Loucy (cell line): ENCODE results near the gene COL6A1.
A peak's percentile ranks its signal among the peaks of the same experiment; 100 is the strongest.

Experiments used
- H2AFZ ChIP-seq: fragments of 200-600 bp; sonication (generic); 2 replicates; pipeline ENCODE4 v1.6.0; 2016; ENCODE audit warnings: antibody characterized with exemption, mild to moderate bottlenecking, low read length, moderate library complexity
- H3F3A ChIP-seq: fragments of 200-600 bp; 2 replicates; pipeline ENCODE4 v1.6.0; 2016; ENCODE audit warnings: antibody characterized with exemption, low read depth, mild to moderate bottlenecking
- H3K27me3 ChIP-seq: fragments of 200-600 bp; sonication (generic); 2 replicates; pipeline ENCODE4 v1.6.1; 2014; ENCODE audit warnings: low read length, mild to moderate bottlenecking; ENCODE audit not compliant: insufficient read depth, poor library complexity, severe bottlenecking
- H3K36me3 ChIP-seq: fragments of 200-600 bp; sonication (generic); 2 replicates; pipeline ENCODE4 v1.6.1; 2016; ENCODE audit warnings: low read length; ENCODE audit not compliant: insufficient read depth
- H3K4me1 ChIP-seq: fragments of 200-600 bp; sonication (generic); 2 replicates; pipeline ENCODE4 v1.5.1; 2014; ENCODE audit warnings: low read length, mild to moderate bottlenecking; ENCODE audit not compliant: insufficient read depth, poor library complexity, severe bottlenecking
- H3K4me2 ChIP-seq: fragments of 200-600 bp; sonication (generic); 2 replicates; pipeline ENCODE4 v1.6.0; 2014; ENCODE audit warnings: antibody characterized with exemption, low read length, low read depth, mild to moderate bottlenecking; ENCODE audit not compliant: poor library complexity, severe bottlenecking
- H3K4me3 ChIP-seq: fragments of 200-600 bp; sonication (generic); 2 replicates; pipeline ENCODE4 v1.5.1; 2014; ENCODE audit warnings: low read length, mild to moderate bottlenecking, mixed read lengths; ENCODE audit not compliant: poor library complexity, severe bottlenecking
- H3K79me2 ChIP-seq: fragments of 200-600 bp; sonication (generic); 2 replicates; pipeline ENCODE4 v1.6.1; 2014; ENCODE audit warnings: low read length; ENCODE audit not compliant: insufficient read depth
- H3K9ac ChIP-seq: fragments of 200-600 bp; sonication (generic); 2 replicates; pipeline ENCODE4 v1.6.0; 2014; ENCODE audit warnings: mild to moderate bottlenecking, low read depth, low read length, moderate library complexity; ENCODE audit not compliant: poor library complexity, severe bottlenecking
- H3K9me2 ChIP-seq: fragments of 200-600 bp; sonication (generic); replicated peaks from 2 replicates; pipeline ENCODE4 v1.6.1; 2016; ENCODE audit warnings: low read depth, low read length, mixed read lengths
- H3K9me3 ChIP-seq: fragments of 200-600 bp; sonication (generic); 2 replicates; pipeline ENCODE4 v1.6.1; 2014; ENCODE audit warnings: mild to moderate bottlenecking, antibody characterized with exemption, low read length, low read depth; ENCODE audit not compliant: insufficient read depth
- H4K20me1 ChIP-seq: fragments of 200-600 bp; sonication (generic); 2 replicates; pipeline ENCODE4 v1.6.0; 2014; ENCODE audit warnings: antibody characterized with exemption, low read length, mild to moderate bottlenecking; ENCODE audit not compliant: insufficient read depth, poor library complexity, severe bottlenecking
- CTCF ChIP-seq: fragments of 200-600 bp; sonication (generic); conservative IDR thresholded peaks from 2 replicates; pipeline ENCODE4 v1.5.1; 2014; ENCODE audit warnings: mild to moderate bottlenecking, antibody characterized with exemption, low read length
- EZH2phosphoT487 ChIP-seq: fragments of 200-600 bp; IDR thresholded peaks from 2 replicates; pipeline ENCODE4 v1.6.1; 2018; ENCODE audit warnings: antibody characterized with exemption, mild to moderate bottlenecking, moderate library complexity, borderline replicate concordance

Gene COL6A1

GRCh38 chr21:45976701-45977311 is 4.8 kb upstream of the COL6A1 start:
- no peak for TF ChIP-seq EZH2phosphoT487
- TF ChIP-seq CTCF: no peak
- Histone ChIP-seq H3K9me2 (no peaks in the 10 kb centered on the region), H3K9me3 (no peaks in the 10 kb centered on the region), H3K27me3 (peaks cover 8% of the 10 kb centered on the region), H3K9ac (no peak overlapping the region), H3F3A (peaks cover 3% of the 10 kb centered on the region; the same call in 1 of the 2 replicates), H3K4me3 (no peak overlapping the region), H3K4me1 (peaks cover 52% of the 10 kb centered on the region), H3K79me2 (no peaks in the 10 kb centered on the region), H3K4me2 (no peak overlapping the region), H3K36me3 (no peaks in the 10 kb centered on the region), H4K20me1 (no peaks in the 10 kb centered on the region), H2AFZ (no peak overlapping the region)

- Histone ChIP-seq H3K79me2 (no peaks in the 10 kb centered on the region), H3K9ac (no peak overlapping the region), H3K27me3 (peaks cover 8% of the 10 kb centered on the region), H3K9me3 (no peaks in the 10 kb centered on the region), H3K4me3 (no peak overlapping the region), H3K9me2 (no peaks in the 10 kb centered on the region), H2AFZ (no peak overlapping the region), H3F3A (peaks cover 3% of the 10 kb centered on the region; the same call in 1 of the 2 replicates), H3K4me1 (peaks cover 52% of the 10 kb centered on the region), H3K4me2 (no peak overlapping the region), H4K20me1 (no peaks in the 10 kb centered on the region), H3K36me3 (no peaks in the 10 kb centered on the region)
- TF ChIP-seq EZH2phosphoT487 (no peak), CTCF (no peak)
Observed at GRCh38 chr21:45977396-45977795, 4.2 kb upstream of the COL6A1 start.

- TF ChIP-seq EZH2phosphoT487: no peak
- peaks cover 8% of the 10 kb centered on the region for H3K27me3 ChIP-seq
- H3K36me3 ChIP-seq: no peaks in the 10 kb centered on the region
- peaks cover 3% of the 10 kb centered on the region; the same call in 1 of the 2 replicates for H3F3A ChIP-seq
- no peak overlapping the region for H3K9ac ChIP-seq
- no peak overlapping the region for H3K4me3 ChIP-seq
- H3K79me2 ChIP-seq: no peaks in the 10 kb centered on the region
- H3K4me1 ChIP-seq: peaks cover 39% of the 10 kb centered on the region
- peak overlapping the region; percentile 31 for H3K4me2 ChIP-seq
- no peaks in the 10 kb centered on the region for H4K20me1 ChIP-seq
- H3K9me2 ChIP-seq: no peaks in the 10 kb centered on the region
- H2AFZ ChIP-seq: no peak overlapping the region
- no peaks in the 10 kb centered on the region for H3K9me3 ChIP-seq
Observed at GRCh38 chr21:45979141-45979631, 2.4 kb upstream of the COL6A1 start.

GRCh38 chr21:45979651-45980050 is 1.9 kb upstream of the COL6A1 start:
- H2AFZ ChIP-seq: no peak overlapping the region
- H3K9me2 ChIP-seq: no peaks in the 10 kb centered on the region
- TF ChIP-seq EZH2phosphoT487: no peak
- TF ChIP-seq CTCF: no peak
- peaks cover 34% of the 10 kb centered on the region for H3K4me1 ChIP-seq
- no peak overlapping the region for H3K9ac ChIP-seq
- peaks cover 10% of the 10 kb centered on the region for H3K27me3 ChIP-seq
- H3K4me2 ChIP-seq: no peak overlapping the region
- H3K4me3 ChIP-seq: no peak overlapping the region
- no peaks in the 10 kb centered on the region for H3K9me3 ChIP-seq
- H4K20me1 ChIP-seq: no peaks in the 10 kb centered on the region
- no peaks in the 10 kb centered on the region for H3K79me2 ChIP-seq
- no peaks in the 10 kb centered on the region for H3K36me3 ChIP-seq
- peaks cover 3% of the 10 kb centered on the region; the same call in 1 of the 2 replicates for H3F3A ChIP-seq
